Measurements from ENCODE around the gene CTNNBIP1. TPM values are rescaled to one million over a fixed set of nuclear protein-coding genes. Genes with fewer than 3 reads are reported as not detected.
A peak's percentile ranks its signal among the peaks of the same experiment; 100 is the strongest.

Gene CTNNBIP1
- total RNA-seq, 1 donor from 2014 or later, result 50.6 TPM

DNA sequence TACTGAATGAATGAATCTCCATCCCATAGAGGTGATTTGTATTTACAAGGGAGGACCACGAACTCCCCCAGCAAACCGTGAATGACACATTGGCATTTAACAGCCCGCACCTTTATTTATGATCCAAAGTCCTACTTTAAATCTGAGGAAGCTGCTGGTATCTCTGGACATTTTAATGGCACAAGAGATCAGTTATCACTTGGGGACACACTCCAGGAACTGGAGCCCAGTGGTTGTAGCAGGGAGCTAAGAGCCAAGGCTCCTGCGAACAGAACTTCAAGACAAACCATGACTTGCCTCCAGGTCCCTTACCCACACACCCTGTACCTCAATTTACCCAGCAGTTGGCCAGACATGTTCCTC, 1.2 kb downstream of the CTNNBIP1 start:
- no peak for DNase-seq (ENCODE audit: missing footprints)
- intact Hi-C loops (cut with DNase I), result no loop called here

GRCh38 chr1:9907441-9907840, 2.6 kb downstream of the CTNNBIP1 start:
- DNase-seq (ENCODE audit: missing footprints) (no peak), ATAC-seq (no peak)
- intact Hi-C loops (cut with DNase I), result no loop called here

More for the DNA sequence above, 1.2 kb downstream of the CTNNBIP1 start:
- no peak for ATAC-seq

GRCh38 chr1:9906466-9906865, 3.6 kb downstream of the CTNNBIP1 start:
- intact Hi-C loops (cut with DNase I), result no loop called here
- DNase-seq (ENCODE audit: missing footprints) (no peak), ATAC-seq (no peak)

DNA sequence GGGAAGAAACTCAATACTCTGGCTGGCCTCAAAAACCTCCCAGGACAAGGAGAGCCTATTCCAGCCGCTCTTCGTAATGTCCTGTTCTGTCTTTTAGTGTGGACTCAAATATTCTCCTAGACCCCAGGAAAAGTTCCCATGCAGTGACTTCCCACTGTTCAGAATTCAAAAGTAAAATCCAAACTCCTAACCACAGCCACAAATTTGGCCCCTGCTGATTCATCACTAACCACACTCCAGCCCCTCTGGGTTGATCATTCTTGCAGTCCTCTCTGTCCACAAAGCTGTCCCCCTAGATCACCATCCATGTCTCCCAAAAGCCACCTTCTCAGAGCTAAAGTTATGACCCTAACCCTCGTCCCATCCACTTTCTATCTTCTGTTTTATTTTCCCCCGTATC, 5.1 kb downstream of the CTNNBIP1 start:
- ATAC-seq (no peak), DNase-seq (ENCODE audit: missing footprints) (no peak)
- intact Hi-C loops (cut with DNase I), result no loop called here

- no peak for ATAC-seq
- intact Hi-C loops (cut with DNase I), result no loop called here
These were observed 5.5 kb downstream of the CTNNBIP1 start for GRCh38 chr1:9904596-9904995.

DNA sequence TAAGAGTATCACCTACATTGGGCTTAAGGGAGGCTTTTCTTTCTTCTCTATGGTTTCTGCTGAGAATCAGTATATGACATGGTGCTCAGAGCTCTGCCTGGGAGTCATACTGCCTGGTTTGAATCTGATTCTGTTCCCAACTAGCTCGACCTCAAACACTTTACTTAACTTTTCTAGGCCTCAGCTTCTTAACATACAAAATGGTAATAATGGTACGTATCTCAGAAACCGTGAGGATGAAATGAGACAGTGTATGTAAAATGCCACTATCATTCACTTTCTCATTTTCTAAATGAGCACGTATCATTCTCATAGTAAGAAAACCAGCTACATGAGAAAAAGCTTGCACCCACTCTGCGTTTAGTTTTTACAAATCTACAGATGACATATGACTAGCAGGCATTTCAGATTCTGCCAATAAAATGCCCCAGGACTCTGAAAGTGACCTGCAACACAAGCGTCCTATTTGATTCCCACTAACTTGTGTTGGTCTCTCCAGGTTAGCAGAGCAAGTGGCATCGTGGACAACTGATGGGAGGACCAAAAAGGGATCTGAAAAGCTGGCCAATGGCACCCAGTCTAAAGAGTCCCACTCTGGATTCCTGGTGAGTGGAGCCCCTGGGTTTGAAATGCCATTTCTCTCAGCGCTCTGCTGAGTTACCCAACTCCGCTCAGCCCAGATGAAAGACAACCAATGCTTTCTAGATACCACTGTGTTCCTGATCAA, 6.1 kb downstream of the CTNNBIP1 start:
- ATAC-seq (no peak), DNase-seq (ENCODE audit: missing footprints) (no peak)
- intact Hi-C loops (cut with DNase I), result no loop called here

More at GRCh38 chr1:9904596-9904995, 5.5 kb downstream of the CTNNBIP1 start:
- no peak for DNase-seq (ENCODE audit: missing footprints)

GRCh38 chr1:9902060-9902452, 8.0 kb downstream of the CTNNBIP1 start:
- ATAC-seq (no peak), DNase-seq (ENCODE audit: missing footprints) (no peak)
- intact Hi-C loops (cut with DNase I), result no loop called here

- peak; percentile 82 for DNase-seq (ENCODE audit: missing footprints)
- ATAC-seq, result peak; percentile 86
- intact Hi-C loops (cut with DNase I), result no loop called here
These were observed 8.7 kb downstream of the CTNNBIP1 start for GRCh38 chr1:9901148-9902059.

DNA sequence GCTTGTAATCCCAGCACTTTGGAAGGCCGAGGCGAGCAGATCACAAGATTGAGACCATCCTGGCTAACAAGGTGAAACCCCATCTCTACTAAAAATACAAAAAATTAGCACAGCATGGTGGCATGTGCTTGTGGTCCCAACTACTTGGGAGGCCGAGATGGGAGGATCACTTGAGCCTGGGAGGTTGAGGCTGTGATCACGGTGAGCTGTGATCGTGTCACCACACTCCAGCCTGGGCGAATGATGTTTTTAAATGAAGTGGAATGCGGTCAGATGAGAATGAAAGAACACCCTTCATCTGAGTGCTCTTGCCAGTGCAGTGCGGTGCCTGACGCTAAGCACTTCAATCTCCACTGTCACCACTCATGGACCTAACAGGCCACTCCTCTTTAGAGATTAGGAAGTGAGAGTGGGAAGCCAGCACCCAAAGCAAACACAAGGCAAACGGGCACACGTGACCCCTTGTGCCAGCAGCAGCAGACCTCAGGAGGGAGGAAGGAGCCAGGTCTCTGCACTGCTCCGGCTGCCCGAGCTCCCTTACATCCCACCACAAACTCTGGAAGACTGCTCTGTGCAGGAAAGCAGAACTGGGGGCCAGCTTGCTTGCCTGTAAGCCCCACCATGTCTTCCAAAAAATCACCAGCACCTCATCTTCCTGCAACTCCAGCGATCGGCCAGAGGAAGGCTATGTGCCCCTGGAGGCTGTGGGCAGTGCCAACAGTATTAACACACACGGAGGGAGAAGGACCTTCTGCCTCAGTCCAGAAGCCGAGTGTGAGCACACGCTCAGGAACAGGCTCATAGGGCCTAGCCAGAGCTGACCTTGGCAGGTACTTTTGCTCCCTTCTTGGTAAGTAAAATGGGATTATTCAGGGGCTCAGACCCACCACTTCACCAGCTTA, 9.7 kb downstream of the CTNNBIP1 start:
- intact Hi-C loops (cut with DNase I), result no loop called here
- peak; percentile 89 for ATAC-seq

DNA sequence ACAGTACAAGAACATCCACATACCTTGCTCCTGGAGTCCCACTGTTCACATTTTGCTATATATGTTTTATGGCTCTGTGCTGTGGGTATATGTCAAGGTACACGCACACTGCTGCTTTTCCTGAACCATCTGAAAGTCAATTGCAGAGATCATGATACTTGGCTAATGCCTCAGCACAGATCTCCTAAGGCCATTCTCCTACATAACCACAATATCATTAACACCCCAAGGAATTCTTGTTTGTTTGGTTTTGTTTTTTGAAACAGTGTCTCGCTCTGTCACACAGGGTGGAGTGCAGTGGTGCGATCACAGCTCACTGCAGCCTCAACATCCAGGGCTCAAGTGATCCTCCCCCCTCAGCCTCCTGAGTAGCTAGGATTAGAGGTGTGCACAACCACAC, 16.0 kb downstream of the CTNNBIP1 start:
- ATAC-seq (no peak), DNase-seq (ENCODE audit: missing footprints) (no peak)
- intact Hi-C loops (cut with DNase I), result no loop called here

More for the DNA sequence above, 9.7 kb downstream of the CTNNBIP1 start:
- peak; percentile 83 for DNase-seq (ENCODE audit: missing footprints)

- no peak for DNase-seq (ENCODE audit: missing footprints)
These were observed 17.2 kb downstream of the CTNNBIP1 start for GRCh38 chr1:9892563-9893528.

GRCh38 chr1:9891207-9891606, 18.9 kb downstream of the CTNNBIP1 start:
- DNase-seq (ENCODE audit: missing footprints) (no peak), ATAC-seq (no peak)
- intact Hi-C loops (cut with DNase I), result no loop called here

More at GRCh38 chr1:9892563-9893528, 17.2 kb downstream of the CTNNBIP1 start:
- peak; percentile 29 for ATAC-seq
- intact Hi-C loops (cut with DNase I), result no loop called here

DNA sequence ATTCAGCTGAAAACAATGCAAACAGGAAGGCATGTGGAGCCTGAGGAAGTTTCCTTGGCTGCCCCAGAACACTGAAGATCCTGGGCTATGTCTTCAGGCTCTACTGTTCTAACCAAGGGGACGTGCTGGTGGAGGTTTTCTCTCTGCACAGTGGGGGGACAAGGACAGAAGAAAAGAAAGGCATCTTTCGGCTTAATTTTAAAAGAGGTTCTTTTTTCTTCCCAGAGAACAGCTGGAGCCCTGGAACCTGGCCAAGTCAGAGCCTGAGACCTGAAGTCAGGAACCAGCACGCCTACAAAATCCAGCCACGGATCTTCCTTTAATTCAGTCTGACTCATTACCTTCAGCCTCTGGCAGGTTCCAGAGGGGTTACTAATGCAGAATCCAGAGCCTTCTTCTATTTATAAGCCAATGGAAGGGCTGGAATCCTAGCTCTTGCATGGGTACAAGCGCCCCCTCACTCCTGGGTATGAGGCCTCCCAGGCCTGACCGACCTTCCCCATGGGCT, 19.8 kb downstream of the CTNNBIP1 start:
- intact Hi-C loops (cut with DNase I), result no loop called here
- DNase-seq (ENCODE audit: missing footprints) (no peak), ATAC-seq (no peak)

- no peak for DNase-seq (ENCODE audit: missing footprints)
- intact Hi-C loops (cut with DNase I), result no loop called here
- no peak for ATAC-seq
These were observed 20.7 kb downstream of the CTNNBIP1 start for GRCh38 chr1:9889411-9889810.

DNA sequence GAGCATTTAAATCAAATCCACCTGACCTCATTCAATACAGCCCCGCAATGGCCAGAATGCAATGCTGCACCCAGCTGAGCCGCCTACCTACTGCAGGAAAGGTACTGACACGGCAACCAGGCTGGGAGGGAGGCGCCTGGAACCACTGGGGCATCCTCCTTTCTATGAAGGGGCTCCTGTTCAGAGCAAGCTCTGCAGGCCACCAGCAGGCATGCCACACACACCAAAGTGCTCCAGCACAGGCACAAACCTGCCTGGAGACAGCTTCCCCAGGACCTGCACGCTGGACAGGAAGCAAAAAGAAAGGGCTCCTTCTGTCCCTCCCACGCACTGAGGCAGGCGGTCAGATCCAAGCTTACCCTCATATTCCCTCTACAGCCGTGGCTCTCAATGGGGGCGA, 21.2 kb downstream of the CTNNBIP1 start:
- intact Hi-C loops (cut with DNase I), result no loop called here
- ATAC-seq (no peak), DNase-seq (ENCODE audit: missing footprints) (no peak)

GRCh38 chr1:9887070-9887469, 23.0 kb downstream of the CTNNBIP1 start:
- intact Hi-C loops (cut with DNase I), result no loop called here
- ATAC-seq (no peak), DNase-seq (ENCODE audit: missing footprints) (no peak)

GRCh38 chr1:9886092-9886742, 23.9 kb downstream of the CTNNBIP1 start:
- no peak for DNase-seq (ENCODE audit: missing footprints)
- intact Hi-C loops (cut with DNase I), result no loop called here
- peak; percentile 78 for ATAC-seq
